Kidney (tissue), 14 donors: ENCODE measurements around the gene MFSD6L. TPM values are rescaled to one million over a fixed set of nuclear protein-coding genes. Genes with fewer than 3 reads are reported as not detected.

Experiments
- DNase-seq, 5 donors: peaks; one replicate each; pipeline ENCODE4 v3.0.0-alpha.2; 2013 to 2020
- FAIRE-seq: peaks from 2 replicates; lab custom pipeline; 2012; peaks lifted over from hg19 to GRCh38; lab: Jason Lieb, UNC
- H3K27ac ChIP-seq, 2 donors: one replicate each; pipeline ENCODE4 v1.7.0; 2013; ENCODE audit warnings: low read depth in 2 of 2, low read length in 2 of 2, inconsistent platforms in 1 of 2
- H3K27me3 ChIP-seq: one replicate; pipeline ENCODE4 v1.7.1; 2013; ENCODE audit warnings: low read length, inconsistent platforms; ENCODE audit not compliant: control insufficient read depth, insufficient read depth
- H3K36me3 ChIP-seq, 3 donors: one replicate each; pipeline versions ENCODE4 v1.7.0 to v1.7.1; 2013; ENCODE audit warnings: low read length in 3 of 3, control low read depth in 1 of 3, inconsistent platforms in 1 of 3; ENCODE audit not compliant: insufficient read depth in 3 of 3, control insufficient read depth in 2 of 3
- H3K4me1 ChIP-seq, 3 donors: one replicate each; pipeline versions ENCODE4 v1.7.0 to v1.7.1; 2013; ENCODE audit warnings: low read length in 3 of 3, inconsistent platforms in 1 of 3, low read depth in 1 of 3; ENCODE audit not compliant: control insufficient read depth in 2 of 3, insufficient read depth in 2 of 3
- H3K4me3 ChIP-seq, 3 donors: one replicate each; pipeline versions ENCODE4 v1.7.0 to v1.8.1; 2013; ENCODE audit warnings: low read length in 3 of 3, control low read depth in 1 of 3, inconsistent platforms in 1 of 3
- H3K9ac ChIP-seq, 3 donors: one replicate each; pipeline versions ENCODE4 v1.7.0 to v1.7.1; 2013; ENCODE audit warnings: low read length in 3 of 3, control low read depth in 1 of 3, inconsistent platforms in 1 of 3
- H3K9me3 ChIP-seq, 3 donors: one replicate each; pipeline versions ENCODE4 v1.7.0 to v1.7.1; 2013; ENCODE audit warnings: low read length in 3 of 3, control low read depth in 1 of 3, inconsistent platforms in 1 of 3; ENCODE audit not compliant: control insufficient read depth in 2 of 3, insufficient read depth in 1 of 3
- CTCF ChIP-seq: IDR thresholded peaks from 3 replicates; pipeline ENCODE4 v1.5.1; 2012; ENCODE audit warnings: mild to moderate bottlenecking, moderate library complexity, borderline replicate concordance; ENCODE audit not compliant: insufficient read depth; ENCODE audit errors: extremely low read depth
- intact Hi-C: fragments of 100-400 bp; cut with DNase I; formaldehyde crosslinking; loops from one replicate; pipeline ENCODE4 v1.11.1; 2022
- polyA plus RNA-seq: library from polyadenylated mRNA; stranded (reverse); fragments of 350-450 nt; fragmentation: Illumina TruSeq; extraction: RNeasy Lipid Tissue Mini Kit (QIAGEN cat#74804); gene quantifications from one replicate; pipeline ENCODE4 v1.2.3, GENCODE V29; 2014; ENCODE audit warnings: low read depth, low replicate concordance; ENCODE audit not compliant: insufficient read depth
- total RNA-seq: library from RNA; stranded (reverse); fragmentation: NEBNext Ultra II Directional; extraction: Animal tissue kit (Norgen Biotek cat#: 25700); gene quantifications from one replicate; pipeline ENCODE4 v1.2.1, GENCODE V29; 2021
- donor health status: control.
- donor health status: control.
- donor health status: control.
- donor health status: control.
- donor health status: control.
- donor health status: DM: yes; HTN: yes; CAD: no.
- donor health status: Normal renal cell carcinoma (clear cell type).

The MFSD6L gene
- total and polyA plus RNA-seq, 2 donors from 2014 or later, result 3.1 to 3.8 TPM

GRCh38 chr17:8794636-8795035 is 4.5 kb downstream of the MFSD6L start:
- DNase-seq, result peak in 3 of 5 donors; percentile 43 to 81 (median 72)
- intact Hi-C loops, result no loop called here

GRCh38 chr17:8793649-8794048 is 5.5 kb downstream of the MFSD6L start:
- Histone ChIP-seq H3K36me3 (no peaks in the 10 kb centered on the region), H3K9me3 (peaks cover 0 to 7% (median 2%) of the 10 kb centered on the region in 3 donors), H3K4me3 (no peak overlapping the region), H3K9ac (no peak overlapping the region), H3K4me1 (peaks cover 0 to 4% (median 0%) of the 10 kb centered on the region in 3 donors), H3K27ac (peak overlapping the region in 1 of 2 donors; percentile 17), H3K27me3 (no peaks in the 10 kb centered on the region)
- TF ChIP-seq CTCF, result no peak
- intact Hi-C loops, result no loop called here
- FAIRE-seq, result no peak
- DNase-seq, result no peak

More at GRCh38 chr17:8794636-8795035, 4.5 kb downstream of the MFSD6L start:
- no peak overlapping the region for H3K4me3 ChIP-seq
- no peak overlapping the region for H3K27ac ChIP-seq
- no peak for TF ChIP-seq CTCF
- H3K4me1 ChIP-seq, result peaks cover 0 to 7% (median 2%) of the 10 kb centered on the region in 3 donors
- H3K9ac ChIP-seq, result no peak overlapping the region
- H3K27me3 ChIP-seq, result no peaks in the 10 kb centered on the region
- FAIRE-seq, result no peak
- no peaks in the 10 kb centered on the region for H3K36me3 ChIP-seq
- H3K9me3 ChIP-seq, result peaks cover 0 to 7% (median 2%) of the 10 kb centered on the region in 3 donors

GRCh38 chr17:8792646-8793045 is 6.5 kb downstream of the MFSD6L start:
- Histone ChIP-seq H3K4me3 (no peak overlapping the region), H3K9ac (no peak overlapping the region), H3K9me3 (peaks cover 0 to 7% (median 2%) of the 10 kb centered on the region in 3 donors), H3K27me3 (no peaks in the 10 kb centered on the region), H3K4me1 (peaks cover 0 to 4% (median 0%) of the 10 kb centered on the region in 3 donors), H3K27ac (no peak overlapping the region), H3K36me3 (no peaks in the 10 kb centered on the region)
- TF ChIP-seq CTCF, result no peak
- intact Hi-C loops, result no loop called here
- DNase-seq (no peak), FAIRE-seq (no peak)

- Histone ChIP-seq H3K9ac (no peak overlapping the region), H3K27ac (no peak overlapping the region), H3K4me3 (no peak overlapping the region), H3K36me3 (no peaks in the 10 kb centered on the region), H3K4me1 (peaks cover 0 to 4% (median 0%) of the 10 kb centered on the region in 3 donors), H3K9me3 (peaks cover 0 to 7% (median 2%) of the 10 kb centered on the region in 3 donors), H3K27me3 (no peaks in the 10 kb centered on the region)
- TF ChIP-seq CTCF, result no peak
- DNase-seq (no peak), FAIRE-seq (no peak)
- intact Hi-C loops, result no loop called here
These were observed 7.3 kb downstream of the MFSD6L start for GRCh38 chr17:8791910-8792270.
